ENCODE measurements around the gene GATD1. TPM values are rescaled to one million over a fixed set of nuclear protein-coding genes. Genes with fewer than 3 reads are reported as not detected.

GATD1 gene
- total RNA-seq, 4 donors from 2014 or later, result 3.5 to 10.6 (median 9.4) TPM

GRCh38 chr11:791658-792534, 14.6 kb upstream of the GATD1 start:
- H3K36me3 ChIP-seq, result no peaks in the 10 kb centered on the region
- H3K4me3 ChIP-seq, result no peak overlapping the region
- H3K27me3 ChIP-seq, result peaks cover 41 to 60% (median 55%) of the 10 kb centered on the region in 3 donors
- no peak overlapping the region for H3K27ac ChIP-seq
- TF ChIP-seq POLR2A (IDR thresholded peaks at IDR 0.05) (no peak), CTCF (IDR thresholded peaks at IDR 0.05 in 4 of 5, conservative IDR thresholded peaks at IDR 0.05 in 1 of 5) (no peak)
- peaks cover 4 to 19% of the 10 kb centered on the region in 2 donors for H3K4me1 ChIP-seq
- ATAC-seq (no peak), DNase-seq (no peak)
- H3K9me3 ChIP-seq, result no peaks in the 10 kb centered on the region
- in situ Hi-C loops (cut with MboI; ENCODE audit: low sequenced_read_pairs in 4 of 4), result no loop called here
- intact Hi-C loops (cut with DNase I; ENCODE audit: low total_unique reads), result no loop called here

GRCh38 chr11:790721-791564, 13.7 kb upstream of the GATD1 start:
- peaks cover 3 to 10% of the 10 kb centered on the region in 2 donors for H3K4me1 ChIP-seq
- H3K36me3 ChIP-seq, result no peaks in the 10 kb centered on the region
- peaks cover 41 to 59% (median 55%) of the 10 kb centered on the region in 3 donors for H3K27me3 ChIP-seq
- ATAC-seq, result no peak
- H3K27ac ChIP-seq, result no peak overlapping the region
- no peaks in the 10 kb centered on the region for H3K9me3 ChIP-seq
- DNase-seq, result no peak
- H3K4me3 ChIP-seq, result no peak overlapping the region
- TF ChIP-seq POLR2A (IDR thresholded peaks at IDR 0.05), result no peak
- no peak for TF ChIP-seq CTCF (IDR thresholded peaks at IDR 0.05 in 4 of 5, conservative IDR thresholded peaks at IDR 0.05 in 1 of 5)
- in situ Hi-C loops (cut with MboI; ENCODE audit: low sequenced_read_pairs in 4 of 4), result no loop called here
- intact Hi-C loops (cut with DNase I; ENCODE audit: low total_unique reads), result no loop called here

GRCh38 chr11:789943-790342, 12.7 kb upstream of the GATD1 start, which contains the start of gene CEND1:
Gene CEND1, minus strand, starts transcription at chr11:790090. Its CDS starts 1,514 bp downstream, at chr11:788576.
- Histone ChIP-seq H3K9me3 (no peaks in the 10 kb centered on the region), H3K27me3 (peaks cover 39 to 51% (median 49%) of the 10 kb centered on the region in 3 donors), H3K4me3 (no peak within 1 kb of the TSS), H3K27ac (no peak within 1 kb of the TSS), H3K36me3 (no peaks in the 10 kb centered on the region), H3K4me1 (peaks cover 0 to under 1% of the 10 kb centered on the region in 2 donors)
- in situ Hi-C loops (cut with MboI; ENCODE audit: low sequenced_read_pairs in 4 of 4) (no loop called here), intact Hi-C loops (cut with DNase I; ENCODE audit: low total_unique reads) (no loop called here)
- DNase-seq (no peak), ATAC-seq (no peak)
- no peak for TF ChIP-seq CTCF (IDR thresholded peaks at IDR 0.05 in 4 of 5, conservative IDR thresholded peaks at IDR 0.05 in 1 of 5)
- no peak for TF ChIP-seq POLR2A (IDR thresholded peaks at IDR 0.05)

GRCh38 chr11:788953-789940, 12.0 kb upstream of the GATD1 start:
- Histone ChIP-seq H3K9me3 (no peaks in the 10 kb centered on the region), H3K4me1 (peaks cover 0 to under 1% of the 10 kb centered on the region in 2 donors), H3K27ac (no peak overlapping the region), H3K36me3 (no peaks in the 10 kb centered on the region), H3K27me3 (peaks cover 33 to 46% (median 42%) of the 10 kb centered on the region in 3 donors), H3K4me3 (no peak overlapping the region)
- in situ Hi-C loops (cut with MboI; ENCODE audit: low sequenced_read_pairs in 4 of 4), result no loop called here
- ATAC-seq (no peak), DNase-seq (no peak)
- intact Hi-C loops (cut with DNase I; ENCODE audit: low total_unique reads), result no loop called here
- TF ChIP-seq CTCF (IDR thresholded peaks at IDR 0.05 in 4 of 5, conservative IDR thresholded peaks at IDR 0.05 in 1 of 5), result no peak
- TF ChIP-seq POLR2A (IDR thresholded peaks at IDR 0.05), result no peak
